Loucy (cell line): ENCODE results near the gene SAMD8.

Experiments
- H2AFZ ChIP-seq: fragments of 200-600 bp; sonication (generic); 2 replicates; pipeline ENCODE4 v1.6.0; 2016; ENCODE audit warnings: antibody characterized with exemption, mild to moderate bottlenecking, low read length, moderate library complexity
- H3F3A ChIP-seq: fragments of 200-600 bp; 2 replicates; pipeline ENCODE4 v1.6.0; 2016; ENCODE audit warnings: antibody characterized with exemption, low read depth, mild to moderate bottlenecking
- H3K27me3 ChIP-seq: fragments of 200-600 bp; sonication (generic); 2 replicates; pipeline ENCODE4 v1.6.1; 2014; ENCODE audit warnings: low read length, mild to moderate bottlenecking; ENCODE audit not compliant: insufficient read depth, poor library complexity, severe bottlenecking
- H3K36me3 ChIP-seq: fragments of 200-600 bp; sonication (generic); 2 replicates; pipeline ENCODE4 v1.6.1; 2016; ENCODE audit warnings: low read length; ENCODE audit not compliant: insufficient read depth
- H3K4me1 ChIP-seq: fragments of 200-600 bp; sonication (generic); 2 replicates; pipeline ENCODE4 v1.5.1; 2014; ENCODE audit warnings: low read length, mild to moderate bottlenecking; ENCODE audit not compliant: insufficient read depth, poor library complexity, severe bottlenecking
- H3K4me2 ChIP-seq: fragments of 200-600 bp; sonication (generic); 2 replicates; pipeline ENCODE4 v1.6.0; 2014; ENCODE audit warnings: antibody characterized with exemption, low read length, low read depth, mild to moderate bottlenecking; ENCODE audit not compliant: poor library complexity, severe bottlenecking
- H3K4me3 ChIP-seq: fragments of 200-600 bp; sonication (generic); 2 replicates; pipeline ENCODE4 v1.5.1; 2014; ENCODE audit warnings: low read length, mild to moderate bottlenecking, mixed read lengths; ENCODE audit not compliant: poor library complexity, severe bottlenecking
- H3K79me2 ChIP-seq: fragments of 200-600 bp; sonication (generic); 2 replicates; pipeline ENCODE4 v1.6.1; 2014; ENCODE audit warnings: low read length; ENCODE audit not compliant: insufficient read depth
- H3K9ac ChIP-seq: fragments of 200-600 bp; sonication (generic); 2 replicates; pipeline ENCODE4 v1.6.0; 2014; ENCODE audit warnings: mild to moderate bottlenecking, low read depth, low read length, moderate library complexity; ENCODE audit not compliant: poor library complexity, severe bottlenecking
- H3K9me2 ChIP-seq: fragments of 200-600 bp; sonication (generic); replicated peaks from 2 replicates; pipeline ENCODE4 v1.6.1; 2016; ENCODE audit warnings: low read depth, low read length, mixed read lengths
- H3K9me3 ChIP-seq: fragments of 200-600 bp; sonication (generic); 2 replicates; pipeline ENCODE4 v1.6.1; 2014; ENCODE audit warnings: mild to moderate bottlenecking, antibody characterized with exemption, low read length, low read depth; ENCODE audit not compliant: insufficient read depth
- H4K20me1 ChIP-seq: fragments of 200-600 bp; sonication (generic); 2 replicates; pipeline ENCODE4 v1.6.0; 2014; ENCODE audit warnings: antibody characterized with exemption, low read length, mild to moderate bottlenecking; ENCODE audit not compliant: insufficient read depth, poor library complexity, severe bottlenecking
- EZH2phosphoT487 ChIP-seq: fragments of 200-600 bp; IDR thresholded peaks from 2 replicates; pipeline ENCODE4 v1.6.1; 2018; ENCODE audit warnings: antibody characterized with exemption, mild to moderate bottlenecking, moderate library complexity, borderline replicate concordance
- TF ChIP-seq, protein P1 (sequence below): fragments of 200-600 bp; sonication (generic); conservative IDR thresholded peaks from 2 replicates; pipeline ENCODE4 v1.5.1; 2014; ENCODE audit warnings: mild to moderate bottlenecking, antibody characterized with exemption, low read length

The SAMD8 gene

DNA sequence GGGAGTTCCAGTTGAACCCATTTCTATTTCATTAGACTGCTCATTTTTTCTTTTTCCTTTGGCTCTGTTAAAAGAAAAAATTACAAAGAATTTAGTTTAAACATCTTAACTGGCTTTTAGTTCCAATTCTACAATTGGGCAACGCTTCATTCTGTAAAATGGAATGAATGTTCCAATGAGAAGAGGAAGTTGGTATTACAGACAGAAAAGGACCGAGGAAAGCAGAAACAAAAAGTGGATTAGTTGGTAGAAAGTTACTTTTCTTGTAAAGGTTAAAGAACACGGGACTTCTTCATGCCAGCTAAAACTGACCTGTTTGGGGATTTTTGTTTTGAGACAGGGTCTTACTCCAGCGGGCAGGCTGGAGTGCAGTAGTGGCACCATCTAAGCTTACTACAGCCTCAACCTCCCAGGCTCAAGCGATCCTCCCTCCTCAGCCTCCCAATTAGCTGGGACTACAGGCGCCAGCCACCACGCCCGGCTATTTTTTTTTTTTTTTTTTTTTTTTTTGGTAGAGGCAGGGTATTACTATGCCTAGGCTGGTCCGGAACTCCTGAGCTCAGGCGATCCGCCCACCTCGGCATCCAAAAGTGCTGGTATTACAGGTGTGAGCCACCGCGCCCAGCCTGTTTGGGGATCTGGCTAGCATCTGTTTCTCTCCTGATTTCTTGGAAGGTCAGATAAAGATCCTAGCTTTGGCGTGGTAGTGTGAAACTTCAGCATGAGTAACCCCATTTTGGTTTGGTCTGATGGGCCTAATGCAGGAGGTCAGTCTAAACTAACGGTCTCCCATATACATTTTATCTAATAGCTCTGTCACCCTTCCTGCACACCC lies 97.8 kb downstream of the SAMD8 start:
- peak overlapping the region; percentile 100 for H2AFZ ChIP-seq
- peaks cover 12% of the 10 kb centered on the region for H3K36me3 ChIP-seq
- no peaks in the 10 kb centered on the region for H3K9me3 ChIP-seq
- peaks cover 5% of the 10 kb centered on the region for H3K27me3 ChIP-seq
- H3K9me2 ChIP-seq: no peaks in the 10 kb centered on the region
- H4K20me1 ChIP-seq: peaks cover 24% of the 10 kb centered on the region
- peak overlapping the region; percentile 82 for H3K4me3 ChIP-seq
- H3F3A ChIP-seq: peaks cover 3% of the 10 kb centered on the region; the same call in 1 of the 2 replicates
- TF ChIP-seq, protein P1, sequence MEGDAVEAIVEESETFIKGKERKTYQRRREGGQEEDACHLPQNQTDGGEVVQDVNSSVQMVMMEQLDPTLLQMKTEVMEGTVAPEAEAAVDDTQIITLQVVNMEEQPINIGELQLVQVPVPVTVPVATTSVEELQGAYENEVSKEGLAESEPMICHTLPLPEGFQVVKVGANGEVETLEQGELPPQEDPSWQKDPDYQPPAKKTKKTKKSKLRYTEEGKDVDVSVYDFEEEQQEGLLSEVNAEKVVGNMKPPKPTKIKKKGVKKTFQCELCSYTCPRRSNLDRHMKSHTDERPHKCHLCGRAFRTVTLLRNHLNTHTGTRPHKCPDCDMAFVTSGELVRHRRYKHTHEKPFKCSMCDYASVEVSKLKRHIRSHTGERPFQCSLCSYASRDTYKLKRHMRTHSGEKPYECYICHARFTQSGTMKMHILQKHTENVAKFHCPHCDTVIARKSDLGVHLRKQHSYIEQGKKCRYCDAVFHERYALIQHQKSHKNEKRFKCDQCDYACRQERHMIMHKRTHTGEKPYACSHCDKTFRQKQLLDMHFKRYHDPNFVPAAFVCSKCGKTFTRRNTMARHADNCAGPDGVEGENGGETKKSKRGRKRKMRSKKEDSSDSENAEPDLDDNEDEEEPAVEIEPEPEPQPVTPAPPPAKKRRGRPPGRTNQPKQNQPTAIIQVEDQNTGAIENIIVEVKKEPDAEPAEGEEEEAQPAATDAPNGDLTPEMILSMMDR: no peak
- no peak for TF ChIP-seq EZH2phosphoT487
- peak overlapping the region; percentile 98 for H3K9ac ChIP-seq
- peaks cover 29% of the 10 kb centered on the region for H3K4me1 ChIP-seq
- H3K79me2 ChIP-seq: peaks cover 35% of the 10 kb centered on the region
- H3K4me2 ChIP-seq: peak overlapping the region; percentile 98

DNA sequence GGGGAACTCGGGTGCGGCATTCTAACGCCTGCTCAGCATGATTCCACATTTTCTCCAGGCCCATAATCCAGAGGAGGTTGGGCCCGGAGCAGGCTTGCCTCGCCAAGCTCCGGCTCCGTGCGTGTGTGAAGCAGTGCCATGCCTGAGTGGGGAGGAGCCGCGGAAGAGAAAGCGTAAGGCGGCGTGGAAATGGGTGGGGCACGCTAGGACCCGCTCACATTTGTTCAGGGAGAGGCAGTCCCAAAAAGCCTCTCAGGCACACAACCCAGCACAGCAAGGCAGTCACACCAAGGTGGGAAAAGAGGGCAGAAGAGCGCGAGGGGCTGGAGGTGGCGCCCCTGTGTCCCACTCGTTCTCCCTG lies 98.4 kb downstream of the SAMD8 start:
- TF ChIP-seq, protein P1: no peak
- no peak for TF ChIP-seq EZH2phosphoT487
- peak overlapping the region; percentile 100 for H2AFZ ChIP-seq
- peak overlapping the region; percentile 82 for H3K4me3 ChIP-seq
- peak overlapping the region; percentile 98 for H3K9ac ChIP-seq
- peak overlapping the region; percentile 98 for H3K4me2 ChIP-seq
- H3F3A ChIP-seq: peaks cover 3% of the 10 kb centered on the region; the same call in 1 of the 2 replicates
- H4K20me1 ChIP-seq: peaks cover 25% of the 10 kb centered on the region
- H3K4me1 ChIP-seq: peaks cover 31% of the 10 kb centered on the region
- H3K9me3 ChIP-seq: no peaks in the 10 kb centered on the region
- peaks cover 18% of the 10 kb centered on the region for H3K36me3 ChIP-seq
- no peaks in the 10 kb centered on the region for H3K9me2 ChIP-seq
- H3K27me3 ChIP-seq: peaks cover 5% of the 10 kb centered on the region
- H3K79me2 ChIP-seq: peaks cover 41% of the 10 kb centered on the region

DNA sequence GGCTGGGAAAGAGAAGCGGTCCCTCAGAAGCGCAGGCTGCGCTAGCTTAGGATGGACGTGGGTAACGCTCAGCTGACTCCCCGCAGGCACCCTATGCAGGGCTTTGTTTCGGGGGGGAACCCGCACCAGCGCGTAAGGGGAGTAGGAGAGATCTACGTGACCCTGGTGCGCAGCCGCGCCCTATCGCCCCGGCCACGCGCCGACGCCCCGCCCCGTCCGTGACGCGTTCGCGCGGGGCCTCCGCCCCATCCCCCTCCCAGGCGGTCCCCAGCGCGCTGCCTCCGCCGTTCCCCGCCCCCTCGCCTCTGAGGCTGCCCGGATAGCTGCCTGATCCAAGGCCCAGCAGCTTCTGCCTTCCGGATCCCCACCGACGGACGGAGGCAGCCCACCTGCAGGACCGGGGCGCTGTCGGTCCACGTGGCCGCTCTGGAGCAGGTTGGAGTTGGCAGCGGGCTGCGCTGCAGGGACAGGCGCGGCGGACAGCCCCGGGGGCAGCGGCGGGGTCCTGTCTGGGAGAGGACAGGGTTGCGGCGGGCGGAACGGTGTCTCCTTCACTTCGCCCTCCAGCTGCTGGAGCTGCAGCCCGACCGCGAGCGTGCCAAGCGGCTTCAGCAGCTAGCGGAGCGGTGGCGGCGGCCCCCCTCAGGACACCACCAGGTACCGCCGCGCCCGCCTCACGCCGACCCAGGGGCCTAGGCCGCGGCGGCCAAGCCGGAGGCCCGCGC lies 99.0 kb downstream of the SAMD8 start, which contains the start of gene VDAC2:
TSS of gene VDAC2 (plus strand) at position 515 of the 725 bp plus-strand sequence. CDS start 363 bp downstream, outside the sequence.
- H3K9ac ChIP-seq: peak within 1 kb of the TSS; percentile 98
- no peaks in the 10 kb centered on the region for H3K9me3 ChIP-seq
- peaks cover 3% of the 10 kb centered on the region; the same call in 1 of the 2 replicates for H3F3A ChIP-seq
- H3K27me3 ChIP-seq: peaks cover 5% of the 10 kb centered on the region
- no peaks in the 10 kb centered on the region for H3K9me2 ChIP-seq
- no peak for TF ChIP-seq EZH2phosphoT487
- TF ChIP-seq, protein P1: no peak
- H3K4me2 ChIP-seq: peak within 1 kb of the TSS; percentile 98
- peaks cover 23% of the 10 kb centered on the region for H3K36me3 ChIP-seq
- peaks cover 31% of the 10 kb centered on the region for H3K4me1 ChIP-seq
- H3K79me2 ChIP-seq: peaks cover 46% of the 10 kb centered on the region
- H2AFZ ChIP-seq: peak within 1 kb of the TSS; percentile 100
- peak within 1 kb of the TSS; percentile 82 for H3K4me3 ChIP-seq
- peaks cover 29% of the 10 kb centered on the region for H4K20me1 ChIP-seq
